OCI-LY1 (cell line): ENCODE measurements around the gene SUSD6.

ENCODE experiments used
- H2AFZ ChIP-seq: fragments of 200-600 bp; sonication (generic), shearing (Covaris generic); 2 replicates; pipeline ENCODE4 v1.6.0; 2014; ENCODE audit warnings: antibody characterized with exemption, mild to moderate bottlenecking, low read length
- H3F3A ChIP-seq: fragments of 200-600 bp; sonication (generic), shearing (Covaris generic); 2 replicates; pipeline ENCODE4 v1.6.0; 2014; ENCODE audit warnings: mild to moderate bottlenecking, antibody characterized with exemption, low read length, moderate library complexity; ENCODE audit not compliant: insufficient read depth
- H3K27ac ChIP-seq: fragments of 200-600 bp; sonication (generic); 2 replicates; pipeline ENCODE4 v1.5.1; 2014; ENCODE audit warnings: low read length, mixed run types, mild to moderate bottlenecking, low read depth; ENCODE audit not compliant: poor library complexity, severe bottlenecking
- H3K27me3 ChIP-seq: fragments of 200-600 bp; sonication (generic); 2 replicates; pipeline ENCODE4 v1.6.0; 2014; ENCODE audit warnings: antibody characterized with exemption, mild to moderate bottlenecking, low read length, moderate library complexity; ENCODE audit not compliant: insufficient read depth
- H3K36me3 ChIP-seq: fragments of 200-600 bp; sonication (generic); 2 replicates; pipeline ENCODE4 v1.6.1; 2014; ENCODE audit warnings: mild to moderate bottlenecking, antibody characterized with exemption, low read length, moderate library complexity, mixed read lengths; ENCODE audit not compliant: insufficient read depth
- H3K4me1 ChIP-seq: fragments of 200-600 bp; sonication (generic); 2 replicates; pipeline ENCODE4 v1.5.1; 2014; ENCODE audit warnings: mild to moderate bottlenecking, low read length, moderate library complexity; ENCODE audit not compliant: insufficient read depth, severe bottlenecking
- H3K4me2 ChIP-seq: fragments of 200-600 bp; sonication (generic), shearing (Covaris generic); 2 replicates; pipeline ENCODE4 v1.6.1; 2014; ENCODE audit warnings: low read length
- H3K4me3 ChIP-seq: fragments of 200-600 bp; sonication (generic); 2 replicates; pipeline ENCODE4 v1.5.1; 2014; ENCODE audit warnings: low read length, low read depth, mild to moderate bottlenecking, mixed read lengths; ENCODE audit not compliant: poor library complexity, severe bottlenecking
- H3K79me2 ChIP-seq: fragments of 200-600 bp; shearing (Covaris generic); 2 replicates; pipeline ENCODE4 v1.6.1; 2016; ENCODE audit warnings: mixed run types, low read length, mixed read lengths; ENCODE audit not compliant: insufficient read depth
- H3K9ac ChIP-seq: fragments of 200-600 bp; sonication (generic), shearing (Covaris generic); 2 replicates; pipeline ENCODE4 v1.6.1; 2014; ENCODE audit warnings: mild to moderate bottlenecking, low read length, mixed read lengths
- H3K9me2 ChIP-seq: fragments of 200-600 bp; sonication (generic), shearing (Covaris generic); 2 replicates; pipeline ENCODE4 v1.6.1; 2014; ENCODE audit warnings: low read depth, mild to moderate bottlenecking, low read length, mixed read lengths
- H3K9me3 ChIP-seq: fragments of 200-600 bp; shearing (Covaris generic); 2 replicates; pipeline ENCODE4 v1.6.1; 2014; ENCODE audit warnings: low read length, mixed read lengths
- H4K20me1 ChIP-seq: fragments of 200-600 bp; sonication (generic), shearing (Covaris generic); 2 replicates; pipeline ENCODE4 v1.6.0; 2016; ENCODE audit warnings: mild to moderate bottlenecking, low read length; ENCODE audit not compliant: insufficient read depth
- EZH2 ChIP-seq: fragments of 200-600 bp; sonication (generic), shearing (Covaris generic); IDR thresholded peaks from 2 replicates; pipeline ENCODE4 v1.8.0; 2017; ENCODE audit warnings: borderline replicate concordance, mixed run types, mild to moderate bottlenecking, antibody characterized with exemption, low read length, moderate library complexity, mixed read lengths
- TF ChIP-seq, protein P1 (sequence below): fragments of 200-600 bp; sonication (generic), shearing (Covaris generic); IDR thresholded peaks from 2 replicates; pipeline ENCODE4 v1.5.1; 2017; ENCODE audit warnings: mild to moderate bottlenecking, antibody characterized with exemption, low read length, moderate library complexity, mixed read lengths

SUSD6 gene

DNA sequence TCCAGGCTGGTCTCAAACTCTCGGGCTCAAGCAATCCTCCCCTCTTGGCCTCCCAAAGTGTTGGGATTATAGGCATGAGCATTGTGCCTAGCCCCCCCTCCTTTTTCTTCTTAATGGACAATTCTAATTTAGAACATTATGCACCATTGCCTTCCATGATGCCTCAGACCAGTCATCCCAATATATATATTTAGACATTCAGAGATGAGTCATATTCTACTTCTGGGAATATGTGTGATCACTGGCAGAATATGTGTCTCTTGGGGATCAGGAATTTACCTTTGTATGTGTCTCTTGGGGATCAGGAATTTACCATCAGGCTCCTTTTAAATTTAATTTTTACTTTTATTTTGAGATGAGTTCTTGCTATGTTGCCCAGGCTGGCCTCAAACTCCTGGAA, 29.2 kb upstream of the SUSD6 start:
- no peaks in the 10 kb centered on the region for H3K36me3 ChIP-seq

GRCh38 chr14:69582829-69583228, 28.6 kb upstream of the SUSD6 start:
- H3K4me3 ChIP-seq: no peak overlapping the region
- H3K9ac ChIP-seq: no peak overlapping the region
- H3K4me1 ChIP-seq: no peaks in the 10 kb centered on the region
- no peaks in the 10 kb centered on the region for H3F3A ChIP-seq
- TF ChIP-seq, protein P1, sequence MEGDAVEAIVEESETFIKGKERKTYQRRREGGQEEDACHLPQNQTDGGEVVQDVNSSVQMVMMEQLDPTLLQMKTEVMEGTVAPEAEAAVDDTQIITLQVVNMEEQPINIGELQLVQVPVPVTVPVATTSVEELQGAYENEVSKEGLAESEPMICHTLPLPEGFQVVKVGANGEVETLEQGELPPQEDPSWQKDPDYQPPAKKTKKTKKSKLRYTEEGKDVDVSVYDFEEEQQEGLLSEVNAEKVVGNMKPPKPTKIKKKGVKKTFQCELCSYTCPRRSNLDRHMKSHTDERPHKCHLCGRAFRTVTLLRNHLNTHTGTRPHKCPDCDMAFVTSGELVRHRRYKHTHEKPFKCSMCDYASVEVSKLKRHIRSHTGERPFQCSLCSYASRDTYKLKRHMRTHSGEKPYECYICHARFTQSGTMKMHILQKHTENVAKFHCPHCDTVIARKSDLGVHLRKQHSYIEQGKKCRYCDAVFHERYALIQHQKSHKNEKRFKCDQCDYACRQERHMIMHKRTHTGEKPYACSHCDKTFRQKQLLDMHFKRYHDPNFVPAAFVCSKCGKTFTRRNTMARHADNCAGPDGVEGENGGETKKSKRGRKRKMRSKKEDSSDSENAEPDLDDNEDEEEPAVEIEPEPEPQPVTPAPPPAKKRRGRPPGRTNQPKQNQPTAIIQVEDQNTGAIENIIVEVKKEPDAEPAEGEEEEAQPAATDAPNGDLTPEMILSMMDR: no peak
- TF ChIP-seq EZH2: no peak
- no peak overlapping the region for H3K4me2 ChIP-seq
- H3K27ac ChIP-seq: no peak overlapping the region
- H3K9me2 ChIP-seq: no peaks in the 10 kb centered on the region
- H4K20me1 ChIP-seq: no peaks in the 10 kb centered on the region
- no peaks in the 10 kb centered on the region for H3K79me2 ChIP-seq
- no peaks in the 10 kb centered on the region for H3K27me3 ChIP-seq
- H3K9me3 ChIP-seq: no peaks in the 10 kb centered on the region
- no peaks in the 10 kb centered on the region for H3K36me3 ChIP-seq
- no peak overlapping the region for H2AFZ ChIP-seq

More for the DNA sequence above, 29.2 kb upstream of the SUSD6 start:
- no peak overlapping the region for H3K9ac ChIP-seq
- TF ChIP-seq, protein P1: no peak
- H3K27ac ChIP-seq: no peak overlapping the region
- no peak overlapping the region for H3K4me3 ChIP-seq
- H3K79me2 ChIP-seq: no peaks in the 10 kb centered on the region
- H3K4me2 ChIP-seq: no peak overlapping the region
- H3K9me3 ChIP-seq: no peaks in the 10 kb centered on the region
- no peaks in the 10 kb centered on the region for H3K9me2 ChIP-seq
- H2AFZ ChIP-seq: no peak overlapping the region
- no peaks in the 10 kb centered on the region for H4K20me1 ChIP-seq
- no peaks in the 10 kb centered on the region for H3K4me1 ChIP-seq
- H3K27me3 ChIP-seq: no peaks in the 10 kb centered on the region
- no peaks in the 10 kb centered on the region for H3F3A ChIP-seq

- no peak overlapping the region for H2AFZ ChIP-seq
- H3K27me3 ChIP-seq: no peaks in the 10 kb centered on the region
- H3K9ac ChIP-seq: no peak overlapping the region
- no peaks in the 10 kb centered on the region for H3K9me3 ChIP-seq
- no peak overlapping the region for H3K4me2 ChIP-seq
- no peaks in the 10 kb centered on the region for H3K4me1 ChIP-seq
- no peaks in the 10 kb centered on the region for H3K9me2 ChIP-seq
- H4K20me1 ChIP-seq: no peaks in the 10 kb centered on the region
- TF ChIP-seq, protein P1: no peak
- no peak for TF ChIP-seq EZH2
- no peak overlapping the region for H3K27ac ChIP-seq
- no peaks in the 10 kb centered on the region for H3K79me2 ChIP-seq
- H3F3A ChIP-seq: no peaks in the 10 kb centered on the region
- no peaks in the 10 kb centered on the region for H3K36me3 ChIP-seq
- no peak overlapping the region for H3K4me3 ChIP-seq
These were observed 27.0 kb upstream of the SUSD6 start for GRCh38 chr14:69584389-69584788.
